Activated CD8-positive, alpha-beta memory T cell treated with anti-CD3 and anti-CD28 coated beads, Interleukin-2, amount 50 U/mL, for 1 hour (primary cell): ENCODE data around the gene OXSR1.

Experiments
- DNase-seq: peaks from one replicate; pipeline ENCODE4 v3.0.0-alpha.2; 2020; ENCODE audit errors: extremely low read depth

Gene OXSR1

GRCh38 chr3:38164952-38165721 lies at the start of gene OXSR1:
Gene OXSR1, plus strand, starts transcription at chr3:38165537. Its CDS starts 340 bp downstream, at chr3:38165877.
- DNase-seq = peak; percentile 96

- DNase-seq = no peak
Observed at GRCh38 chr3:38115645-38116427, 49.5 kb upstream of the OXSR1 start.

- no peak for DNase-seq
Observed at GRCh38 chr3:38116471-38117162, 48.7 kb upstream of the OXSR1 start.

- no peak for DNase-seq
Observed at GRCh38 chr3:38117163-38117716, 48.1 kb upstream of the OXSR1 start.

- DNase-seq = peak; percentile 25
Observed at GRCh38 chr3:38117748-38118420, 47.5 kb upstream of the OXSR1 start.

GRCh38 chr3:38118421-38119247 lies 46.7 kb upstream of the OXSR1 start:
- DNase-seq = no peak

- no peak for DNase-seq
Observed at GRCh38 chr3:38119248-38119544, 46.1 kb upstream of the OXSR1 start.

- no peak for DNase-seq
Observed at GRCh38 chr3:38119821-38120692, 45.3 kb upstream of the OXSR1 start.

- no peak for DNase-seq
Observed at GRCh38 chr3:38120693-38121450, 44.5 kb upstream of the OXSR1 start.

GRCh38 chr3:38121451-38121831 lies 43.9 kb upstream of the OXSR1 start:
- DNase-seq = no peak

- DNase-seq = no peak
Observed at GRCh38 chr3:38121832-38122461, 43.4 kb upstream of the OXSR1 start.

GRCh38 chr3:38122712-38123290 lies 42.5 kb upstream of the OXSR1 start:
- DNase-seq = no peak

GRCh38 chr3:38124324-38125122 lies 40.8 kb upstream of the OXSR1 start:
- no peak for DNase-seq

- no peak for DNase-seq
Observed at GRCh38 chr3:38125305-38126120, 39.8 kb upstream of the OXSR1 start.

GRCh38 chr3:38126121-38126892 lies 39.0 kb upstream of the OXSR1 start:
- DNase-seq = no peak
